NCI-H526 (cell line): ENCODE measurements around the gene MRTFA.
A peak's percentile ranks its signal among the peaks of the same experiment; 100 is the strongest.
"Not testable (repeated sequence)": the region's sequence is repeated elsewhere in the genome, so short reads cannot be mapped to it uniquely, and the experiment has no call there.

Experiments used
- DNase-seq, 2 experiments: peaks; one replicate each; lab custom pipeline; 2025; lab: John Stamatoyannopoulos, UW

MRTFA gene

GRCh38 chr22:40636380-40637182 lies at the start of gene MRTFA:
MRTFA (minus strand) TSS chr22:40636719.
- peak; percentile 94 to 98 for DNase-seq

- DNase-seq = no peak
Observed at GRCh38 chr22:40685406-40685805, 48.9 kb upstream of the MRTFA start.

DNA sequence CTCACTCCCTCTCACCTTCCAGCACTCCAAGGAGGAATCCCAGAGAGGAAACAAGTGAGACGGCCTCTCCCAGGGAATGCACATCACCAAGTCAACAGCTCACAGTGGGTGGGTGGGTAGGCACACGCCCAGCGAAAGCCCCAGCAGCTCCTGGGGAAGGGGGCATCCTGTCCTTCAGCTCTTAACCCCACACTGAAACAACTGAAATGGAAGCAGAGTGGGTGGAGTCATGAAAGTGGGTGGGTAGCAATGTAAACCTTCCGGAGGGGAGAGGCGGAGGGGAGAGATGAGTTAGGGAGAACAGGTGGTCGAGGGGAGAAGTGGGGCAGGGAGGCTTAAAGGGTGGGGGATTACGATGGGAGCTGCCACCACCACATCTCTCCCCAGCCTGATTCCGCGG lies 48.2 kb upstream of the MRTFA start:
- DNase-seq = no peak

GRCh38 chr22:40681451-40681850 lies 44.9 kb upstream of the MRTFA start:
- DNase-seq = no peak

DNA sequence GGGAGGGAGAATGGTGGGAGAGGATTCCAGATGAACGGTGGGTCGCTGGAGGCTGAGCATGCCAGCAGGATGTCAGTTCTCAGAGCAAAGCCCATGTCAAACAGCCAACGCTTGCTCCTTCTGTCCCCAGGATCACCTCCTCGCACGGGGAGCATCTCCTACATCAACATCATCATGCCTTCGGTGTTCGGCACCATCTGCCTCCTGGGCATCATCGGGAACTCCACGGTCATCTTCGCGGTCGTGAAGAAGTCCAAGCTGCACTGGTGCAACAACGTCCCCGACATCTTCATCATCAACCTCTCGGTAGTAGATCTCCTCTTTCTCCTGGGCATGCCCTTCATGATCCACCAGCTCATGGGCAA lies 44.3 kb upstream of the MRTFA start:
- DNase-seq = no peak

GRCh38 chr22:40679964-40680818 lies 43.7 kb upstream of the MRTFA start:
- DNase-seq = no peak

- peak in 1 of 2 experiments; percentile 10 for DNase-seq
Observed at GRCh38 chr22:40679249-40679963, 42.9 kb upstream of the MRTFA start, which contains the start of gene MCHR1. MCHR1 (plus strand) TSS chr22:40679484; CDS start chr22:40679653, 169 bp downstream.

- DNase-seq = no peak
Observed at GRCh38 chr22:40678493-40679248, 42.2 kb upstream of the MRTFA start.

DNA sequence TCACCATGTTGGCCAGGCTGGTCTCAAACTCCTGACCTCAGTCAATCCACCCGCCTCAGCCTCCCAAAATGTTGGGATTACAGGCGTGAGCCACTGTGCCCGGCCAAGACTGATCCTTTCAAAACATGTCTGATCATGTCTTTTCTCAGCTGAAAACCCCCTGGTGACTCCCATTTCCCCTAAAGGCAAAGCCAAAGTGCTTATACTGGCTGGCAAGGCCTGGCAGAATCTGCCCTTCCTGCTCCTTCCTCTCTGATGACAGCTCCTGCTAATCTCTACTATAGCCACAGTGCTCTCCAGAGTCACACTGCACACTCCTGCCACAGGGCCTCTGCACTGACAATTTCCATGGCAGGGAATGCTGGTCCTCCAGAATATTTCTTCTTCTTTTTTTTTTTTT lies 40.1 kb upstream of the MRTFA start:
- no peak for DNase-seq

GRCh38 chr22:40676166-40676565 lies 39.6 kb upstream of the MRTFA start:
- DNase-seq = not testable (repeated sequence)

GRCh38 chr22:40674274-40674673 lies 37.8 kb upstream of the MRTFA start:
- DNase-seq = no peak

DNA sequence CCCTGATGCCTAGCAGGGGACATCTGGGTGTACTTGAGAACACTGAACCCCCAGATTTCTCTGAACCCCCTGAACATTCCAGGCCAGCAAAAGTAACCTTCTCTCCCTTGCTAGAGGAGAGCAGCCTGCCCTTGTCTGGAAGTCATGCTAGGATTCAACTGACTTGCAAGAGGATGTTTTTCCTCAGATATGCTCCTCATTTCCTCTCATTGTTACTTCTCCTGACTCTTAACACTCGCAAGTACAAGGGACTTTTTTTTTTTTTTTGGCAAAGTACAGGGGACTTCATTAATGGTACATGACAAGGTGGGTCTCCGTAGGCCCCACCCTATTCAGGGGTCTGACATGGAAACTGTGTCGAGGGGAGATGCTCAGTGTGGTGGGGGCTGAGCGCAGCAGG lies 36.5 kb upstream of the MRTFA start:
- no peak for DNase-seq

- DNase-seq = no peak
Observed at GRCh38 chr22:40671796-40672360, 35.4 kb upstream of the MRTFA start.

DNA sequence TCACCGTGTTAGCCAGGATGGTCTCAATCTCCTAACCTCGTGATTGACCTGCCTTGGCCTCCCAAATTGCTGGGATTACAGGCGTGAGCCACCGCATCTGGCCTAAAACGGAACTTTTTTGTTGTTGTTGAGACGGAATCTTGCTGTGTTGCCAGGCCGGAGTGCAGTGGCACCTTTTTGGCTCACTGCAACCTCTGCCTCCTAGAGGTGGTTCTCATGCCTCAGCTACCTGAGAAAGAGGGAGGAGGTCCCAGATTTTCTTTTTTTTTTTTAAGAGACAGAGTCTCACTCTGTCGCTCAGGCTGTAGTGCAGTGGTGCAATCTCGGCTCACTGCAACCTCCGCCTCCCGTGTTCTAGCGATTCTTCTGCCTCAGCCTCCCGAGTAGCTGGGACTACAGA lies 34.9 kb upstream of the MRTFA start:
- DNase-seq = no peak

DNA sequence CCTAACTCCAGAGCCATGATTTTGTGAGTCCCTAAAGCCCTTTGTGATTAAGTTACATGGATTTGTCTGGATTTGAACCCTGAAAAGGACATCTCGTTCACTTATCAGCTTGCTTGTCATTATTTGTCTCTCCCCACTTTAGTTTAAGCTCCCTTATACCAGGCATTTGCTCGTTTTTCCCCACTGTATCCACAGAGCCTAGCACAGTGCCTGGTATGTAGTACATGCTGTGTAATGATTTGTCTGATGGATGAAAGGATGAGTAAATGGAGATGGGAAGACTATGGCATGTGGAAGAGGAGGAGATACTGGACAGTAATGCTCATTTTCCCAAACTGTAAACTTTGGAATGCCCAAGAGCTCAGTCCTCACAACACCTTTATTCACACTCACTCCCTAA lies 33.5 kb upstream of the MRTFA start:
- no peak for DNase-seq

DNA sequence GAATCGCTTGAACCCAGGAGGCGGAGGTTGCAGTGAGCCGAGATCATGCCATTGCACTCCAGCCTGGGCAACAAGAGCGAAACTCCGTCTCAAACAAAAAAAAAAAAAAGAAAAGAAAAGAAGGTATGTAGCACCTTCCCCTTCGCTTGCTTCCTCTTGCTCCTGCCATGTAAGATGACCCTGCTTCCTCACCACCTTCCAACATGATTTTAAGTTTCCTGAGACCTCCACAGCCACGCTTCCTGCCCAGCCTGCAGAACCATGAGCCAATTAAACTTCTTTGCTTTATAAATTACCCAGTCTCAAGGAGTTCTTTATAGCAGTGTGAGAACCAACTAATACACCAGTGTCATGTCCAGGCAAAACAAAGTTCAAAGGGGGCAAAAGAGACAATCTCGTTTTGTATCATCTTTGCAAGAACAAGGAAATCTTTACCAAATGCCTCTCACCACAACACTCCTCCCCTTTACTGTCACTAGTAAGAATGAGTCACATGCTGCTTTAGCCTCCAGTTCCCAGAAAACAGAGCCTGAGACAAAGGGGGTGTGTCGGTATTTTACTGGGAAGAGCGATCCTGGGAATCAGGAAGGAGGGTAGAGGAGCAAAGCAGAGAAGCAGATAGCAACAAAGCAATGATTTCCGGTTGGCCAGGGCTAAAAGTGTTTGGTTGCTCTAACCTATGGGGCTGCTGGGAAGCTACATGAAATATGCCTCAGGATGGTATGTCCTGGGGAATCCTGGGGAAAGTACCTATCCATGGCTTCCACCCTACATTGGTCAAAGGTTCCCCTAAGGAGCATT lies 32.3 kb upstream of the MRTFA start:
- DNase-seq = no peak

- DNase-seq = no peak
Observed at GRCh38 chr22:40666151-40666848, 29.8 kb upstream of the MRTFA start.

GRCh38 chr22:40665312-40665711 lies 28.8 kb upstream of the MRTFA start:
- no peak for DNase-seq

GRCh38 chr22:40661671-40662070 lies 25.2 kb upstream of the MRTFA start:
- DNase-seq = no peak

DNA sequence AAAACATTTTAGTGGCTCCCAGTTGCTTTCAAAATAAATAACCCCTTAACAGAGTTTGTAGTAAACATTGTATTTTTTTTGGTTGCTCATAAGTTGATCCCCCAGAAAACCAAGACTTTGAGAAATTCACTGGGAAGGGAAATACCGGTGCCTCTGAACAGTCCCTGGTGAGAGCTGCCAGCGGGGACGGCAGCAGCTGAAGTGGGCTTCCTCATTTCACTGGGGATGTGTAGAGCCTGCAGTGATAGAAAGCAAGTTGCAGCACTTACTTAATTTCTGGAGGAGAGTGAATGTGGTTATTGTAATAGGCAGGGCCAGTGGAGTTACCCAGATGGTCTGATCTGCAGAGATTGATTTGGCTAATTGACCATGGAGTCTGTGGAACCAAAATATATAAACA lies 24.2 kb upstream of the MRTFA start:
- DNase-seq = no peak
